GM06990 (cell line): Measurements from ENCODE around the gene OTOA.

Experiments
- DNase-seq: peaks from one replicate; pipeline ENCODE4 v3.0.0-alpha.2; 2011; ENCODE audit not compliant: insufficient read length; ENCODE audit errors: extremely low read depth
- H3K27me3 ChIP-seq: replicated peaks from 2 replicates; pipeline ENCODE4 v1.6.0; 2011; ENCODE audit warnings: low read length; ENCODE audit not compliant: control insufficient read depth, insufficient read depth
- H3K36me3 ChIP-seq: 2 replicates; pipeline ENCODE4 v1.5.1; 2011; ENCODE audit warnings: low read length; ENCODE audit not compliant: control insufficient read depth, insufficient read depth
- H3K4me3 ChIP-seq: replicated peaks from 2 replicates; pipeline ENCODE4 v1.5.1; 2011; ENCODE audit warnings: low read depth, mild to moderate bottlenecking, control low read depth, low read length
- TF ChIP-seq, protein P1 (sequence below): IDR thresholded peaks from 2 replicates; pipeline ENCODE4 v1.5.1; 2011; ENCODE audit warnings: low read length, control low read depth, mild to moderate bottlenecking, inconsistent platforms; ENCODE audit not compliant: insufficient read depth, poor library complexity, severe bottlenecking

OTOA gene

DNA sequence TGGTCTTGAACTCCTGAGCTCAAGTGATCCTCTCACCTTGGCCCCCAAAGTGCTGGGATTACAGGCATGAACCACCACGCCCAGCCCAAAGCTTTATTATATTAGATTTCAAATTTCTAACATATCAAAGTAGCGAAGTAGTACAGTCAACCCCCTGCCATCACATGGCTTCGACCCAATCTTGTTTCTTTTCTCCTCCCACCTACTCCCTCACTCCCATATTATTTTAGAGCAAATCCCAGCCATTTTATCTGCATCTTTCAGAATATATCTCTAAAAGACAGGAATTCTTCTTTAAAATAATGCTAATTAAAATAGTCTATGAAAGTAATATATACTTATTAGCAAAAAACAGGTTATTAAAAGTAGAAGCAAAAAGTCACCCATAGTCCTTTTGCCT lies 12.3 kb upstream of the OTOA start:
- TF ChIP-seq, protein P1, sequence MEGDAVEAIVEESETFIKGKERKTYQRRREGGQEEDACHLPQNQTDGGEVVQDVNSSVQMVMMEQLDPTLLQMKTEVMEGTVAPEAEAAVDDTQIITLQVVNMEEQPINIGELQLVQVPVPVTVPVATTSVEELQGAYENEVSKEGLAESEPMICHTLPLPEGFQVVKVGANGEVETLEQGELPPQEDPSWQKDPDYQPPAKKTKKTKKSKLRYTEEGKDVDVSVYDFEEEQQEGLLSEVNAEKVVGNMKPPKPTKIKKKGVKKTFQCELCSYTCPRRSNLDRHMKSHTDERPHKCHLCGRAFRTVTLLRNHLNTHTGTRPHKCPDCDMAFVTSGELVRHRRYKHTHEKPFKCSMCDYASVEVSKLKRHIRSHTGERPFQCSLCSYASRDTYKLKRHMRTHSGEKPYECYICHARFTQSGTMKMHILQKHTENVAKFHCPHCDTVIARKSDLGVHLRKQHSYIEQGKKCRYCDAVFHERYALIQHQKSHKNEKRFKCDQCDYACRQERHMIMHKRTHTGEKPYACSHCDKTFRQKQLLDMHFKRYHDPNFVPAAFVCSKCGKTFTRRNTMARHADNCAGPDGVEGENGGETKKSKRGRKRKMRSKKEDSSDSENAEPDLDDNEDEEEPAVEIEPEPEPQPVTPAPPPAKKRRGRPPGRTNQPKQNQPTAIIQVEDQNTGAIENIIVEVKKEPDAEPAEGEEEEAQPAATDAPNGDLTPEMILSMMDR, result no peak
- H3K27me3 ChIP-seq, result no peaks in the 10 kb centered on the region; the same call in 1 of the 2 replicates
- no peak for DNase-seq
- H3K36me3 ChIP-seq, result no peaks in the 10 kb centered on the region; the same call in 1 of the 2 replicates
- H3K4me3 ChIP-seq, result no peak overlapping the region

DNA sequence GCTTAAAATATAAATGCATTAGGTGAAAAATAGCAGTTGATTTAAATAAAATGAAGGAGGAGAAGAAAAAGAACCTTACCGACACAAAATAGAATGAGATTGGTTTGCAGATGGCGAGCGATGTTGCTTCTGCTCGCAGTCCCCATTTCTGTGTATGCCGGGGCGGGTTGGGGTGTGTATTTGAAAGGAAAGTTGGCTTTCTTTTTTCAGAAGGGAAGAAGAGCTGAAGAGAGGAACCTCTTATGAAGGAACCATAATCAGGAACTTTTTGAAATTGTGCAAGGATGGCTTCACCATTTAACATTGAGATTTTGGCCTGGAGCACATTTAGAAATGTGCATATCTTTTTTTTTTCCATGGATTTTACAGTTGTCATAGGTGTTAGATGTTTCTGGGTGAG lies 11.3 kb upstream of the OTOA start, which contains the start of gene IGSF6:
Gene IGSF6 (minus strand): TSS at position 156 of the 400 bp plus-strand sequence. CDS start 10 bp downstream, at position 146.
- H3K4me3 ChIP-seq, result no peak within 1 kb of the TSS
- no peaks in the 10 kb centered on the region; the same call in 1 of the 2 replicates for H3K36me3 ChIP-seq
- no peak for DNase-seq
- no peaks in the 10 kb centered on the region; the same call in 1 of the 2 replicates for H3K27me3 ChIP-seq
- TF ChIP-seq, protein P1, result no peak

DNA sequence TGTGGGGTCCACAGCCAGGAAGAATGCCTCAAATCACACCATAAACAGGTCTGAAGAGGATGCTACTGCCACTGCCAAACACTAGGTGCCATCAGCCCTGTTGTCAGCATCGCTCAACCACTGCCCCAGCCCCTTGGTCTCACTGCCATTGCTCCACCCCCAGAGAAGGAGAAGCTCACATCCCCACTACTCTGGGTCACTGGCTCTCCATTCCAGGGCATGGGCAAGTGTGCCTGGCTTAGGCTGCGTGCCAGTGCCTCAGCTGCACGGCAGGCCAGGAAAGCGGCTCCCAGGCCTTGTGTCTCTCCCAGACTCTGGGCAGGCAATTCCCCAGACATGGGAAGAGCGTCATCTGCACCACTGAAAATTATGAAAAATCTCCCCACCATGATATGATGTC lies 10.2 kb upstream of the OTOA start:
- TF ChIP-seq, protein P1, result no peak
- H3K4me3 ChIP-seq, result no peak overlapping the region
- H3K27me3 ChIP-seq, result no peaks in the 10 kb centered on the region; the same call in 1 of the 2 replicates
- DNase-seq, result no peak
- no peaks in the 10 kb centered on the region; the same call in 1 of the 2 replicates for H3K36me3 ChIP-seq

DNA sequence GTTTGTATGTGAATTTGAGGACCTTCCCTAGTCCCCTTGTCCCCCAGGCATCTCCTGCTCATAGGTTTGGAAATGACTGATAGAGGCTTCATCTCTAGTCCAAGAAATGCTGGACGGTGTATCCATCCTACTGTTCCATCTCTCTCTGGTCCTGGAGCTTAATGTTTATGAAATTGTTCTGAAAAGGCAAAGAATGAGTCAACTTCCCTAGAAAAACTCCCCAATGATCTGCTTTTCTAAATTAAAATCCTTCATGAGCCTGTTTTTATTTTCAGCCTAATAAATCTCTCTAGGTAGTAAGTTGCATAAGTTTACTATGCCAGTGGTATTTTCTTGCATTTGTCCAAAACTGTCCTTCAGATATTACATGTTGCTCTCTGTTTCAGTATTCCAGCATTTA lies 9.3 kb upstream of the OTOA start:
- TF ChIP-seq, protein P1, result no peak
- no peak for DNase-seq
- Histone ChIP-seq H3K36me3 (no peaks in the 10 kb centered on the region), H3K4me3 (no peak overlapping the region), H3K27me3 (no peaks in the 10 kb centered on the region; the same call in 1 of the 2 replicates)

DNA sequence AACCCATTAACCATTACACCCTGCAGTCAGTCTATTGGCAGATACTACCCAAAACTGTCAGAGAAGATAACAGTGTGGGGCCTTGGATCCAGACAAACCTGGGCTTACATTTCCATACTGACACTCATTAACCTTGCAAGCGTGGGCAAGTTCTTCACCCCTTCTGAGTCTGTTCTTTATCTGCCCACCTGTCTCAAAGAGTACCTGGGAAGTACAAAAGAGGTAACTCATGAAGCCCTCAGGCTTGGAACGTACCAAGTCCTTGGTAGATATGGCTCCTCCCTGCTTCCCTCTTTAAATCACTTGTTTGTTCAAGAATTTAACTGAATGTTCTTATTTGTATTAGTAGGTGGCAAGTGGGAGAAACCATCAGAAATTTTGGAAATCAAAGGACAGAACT lies 8.9 kb upstream of the OTOA start:
- no peaks in the 10 kb centered on the region; the same call in 1 of the 2 replicates for H3K27me3 ChIP-seq
- TF ChIP-seq, protein P1, result no peak
- H3K36me3 ChIP-seq, result no peaks in the 10 kb centered on the region
- DNase-seq, result no peak
- no peak overlapping the region for H3K4me3 ChIP-seq
